Activated CD4-positive, alpha-beta T cell treated with anti-CD3 and anti-CD28 coated beads, Interleukin-10, Interleukin-2, amounts not matched to agents 100 ng/mL and 50 ng/mL, durations not matched to agents 16 hours and 8 hours (primary cell): Measurements from ENCODE around the gene VEPH1.

Experiments used
- DNase-seq: peaks from one replicate; pipeline ENCODE4 v3.0.0-alpha.2; 2020

VEPH1 gene

GRCh38 chr3:157502916-157503595, at the start of gene VEPH1:
VEPH1 (minus strand) TSS chr3:157503416; CDS start chr3:157495349, 8,067 bp downstream.
- no peak for DNase-seq

- DNase-seq = peak; percentile 41
Observed at GRCh38 chr3:157551961-157552360, 48.7 kb upstream of the VEPH1 start.

GRCh38 chr3:157549498-157549897, 46.3 kb upstream of the VEPH1 start:
- DNase-seq = no peak

GRCh38 chr3:157544501-157545130, 41.4 kb upstream of the VEPH1 start:
- DNase-seq = no peak

- DNase-seq = no peak
Observed at GRCh38 chr3:157543501-157544035, 40.4 kb upstream of the VEPH1 start.

GRCh38 chr3:157542711-157543500, 39.7 kb upstream of the VEPH1 start:
- no peak for DNase-seq

- DNase-seq = no peak
Observed at GRCh38 chr3:157541506-157542236, 38.5 kb upstream of the VEPH1 start.

- DNase-seq = no peak
Observed at GRCh38 chr3:157540656-157541055, 37.4 kb upstream of the VEPH1 start.

- DNase-seq = no peak
Observed at GRCh38 chr3:157535667-157536066, 32.5 kb upstream of the VEPH1 start.

GRCh38 chr3:157534725-157535161, 31.5 kb upstream of the VEPH1 start:
- no peak for DNase-seq

GRCh38 chr3:157533298-157534070, 30.3 kb upstream of the VEPH1 start:
- no peak for DNase-seq

- peak; percentile 63 for DNase-seq
Observed at GRCh38 chr3:157532529-157533297, 29.5 kb upstream of the VEPH1 start.

GRCh38 chr3:157531771-157532170, 28.6 kb upstream of the VEPH1 start:
- DNase-seq = no peak

GRCh38 chr3:157531301-157531660, 28.1 kb upstream of the VEPH1 start:
- no peak for DNase-seq

GRCh38 chr3:157530637-157531300, 27.6 kb upstream of the VEPH1 start:
- DNase-seq = no peak

GRCh38 chr3:157529751-157530150, 26.5 kb upstream of the VEPH1 start:
- DNase-seq = no peak

GRCh38 chr3:157529085-157529484, 25.9 kb upstream of the VEPH1 start:
- DNase-seq = no peak

- DNase-seq = no peak
Observed at GRCh38 chr3:157527131-157527881, 24.1 kb upstream of the VEPH1 start.

GRCh38 chr3:157526036-157526435, 22.8 kb upstream of the VEPH1 start:
- no peak for DNase-seq

GRCh38 chr3:157523814-157524213, 20.6 kb upstream of the VEPH1 start:
- DNase-seq = no peak
